Measurements from ENCODE around the gene RBM12. TPM values are rescaled to one million over a fixed set of nuclear protein-coding genes. Genes with fewer than 3 reads are reported as not detected.
"Not testable (repeated sequence)": the region's sequence is repeated elsewhere in the genome, so short reads cannot be mapped to it uniquely, and the experiment has no call there.

RBM12 gene
- total and polyA plus RNA-seq, 11 donors = 7.4 to 61.7 (median 43.0) TPM

- H3K4me3 ChIP-seq = no peak overlapping the region
- peaks cover 0 to 100% (median 100%) of the 10 kb centered on the region in 9 donors for H3K36me3 ChIP-seq
- ATAC-seq (no peak), DNase-seq (no peak)
- WGBS, 4 donors = 19 to 39% (median 21%) methylated on average over 1 of the region's 1 CpG
- H3K27ac ChIP-seq = no peak overlapping the region
- TF ChIP-seq POLR2A (IDR thresholded peaks at IDR 0.05) (no peak), CTCF (IDR thresholded peaks at IDR 0.05) (no peak)
- H3K4me1 ChIP-seq = peaks cover 0 to 39% (median 30%) of the 10 kb centered on the region in 12 donors
- H3K27me3 ChIP-seq = no peaks in the 10 kb centered on the region
- H3K9me3 ChIP-seq = no peaks in the 10 kb centered on the region
- intact Hi-C loops (cut with DNase I) = loop anchor here in 2 of 10 donors (2.0 to 10.0 kb wide), 2 partner anchors 26 to 176 kb away; no protein-coding TSS in a partner anchor
Observed at GRCh38 chr20:35708502-35708901, 43.8 kb upstream of the RBM12 start.

- intact Hi-C loops (cut with DNase I) = loop anchor here in 1 of 10 donors (10.0 kb wide), 1 partner anchor 178 kb away; no protein-coding TSS in a partner anchor
- 88 to 92% (median 90%) methylated on average over 17 of the region's 17 CpGs for whole genome bisulfite sequencing, 4 donors
- DNase-seq, H3K4me3 ChIP-seq, H3K27ac ChIP-seq, H3K9me3 ChIP-seq, ATAC-seq, H3K27me3 ChIP-seq: not testable (repeated sequence)
- Histone ChIP-seq H3K36me3 (peaks cover 0 to 100% (median 100%) of the 10 kb centered on the region in 9 donors), H3K4me1 (peaks cover 0 to 38% (median 28%) of the 10 kb centered on the region in 12 donors)
Observed at GRCh38 chr20:35706591-35707529, 42.2 kb upstream of the RBM12 start.

GRCh38 chr20:35705894-35706293, 41.2 kb upstream of the RBM12 start:
- intact Hi-C loops (cut with DNase I) = loop anchor here in 1 of 10 donors (10.0 kb wide), 1 partner anchor 179 kb away; no protein-coding TSS in a partner anchor
- 82 to 90% (median 89%) methylated on average over 11 of the region's 11 CpGs for WGBS, 4 donors
- not testable (repeated sequence) for ATAC-seq, H3K27me3 ChIP-seq, H3K27ac ChIP-seq, DNase-seq, H3K4me3 ChIP-seq, H3K9me3 ChIP-seq
- Histone ChIP-seq H3K4me1 (peaks cover 0 to 32% (median 19%) of the 10 kb centered on the region in 12 donors), H3K36me3 (peaks cover 0 to 100% (median 99%) of the 10 kb centered on the region in 9 donors)

- Histone ChIP-seq H3K4me3 (no peak overlapping the region), H3K36me3 (peaks cover 0 to 94% (median 90%) of the 10 kb centered on the region in 9 donors), H3K27ac (no peak overlapping the region), H3K4me1 (peaks cover 0 to 31% (median 16%) of the 10 kb centered on the region in 12 donors), H3K27me3 (no peaks in the 10 kb centered on the region), H3K9me3 (no peaks in the 10 kb centered on the region)
- WGBS, 4 donors = 85 to 89% (median 88%) methylated on average over 5 of the region's 5 CpGs
- TF ChIP-seq CTCF (IDR thresholded peaks at IDR 0.05) (no peak), POLR2A (IDR thresholded peaks at IDR 0.05) (no peak)
- DNase-seq = no peak
- intact Hi-C loops (cut with DNase I) = loop anchor here in 1 of 10 donors (5.0 to 10.0 kb wide), 2 partner anchors 33 to 180 kb away; no protein-coding TSS in a partner anchor
- ATAC-seq = no peak
Observed at GRCh38 chr20:35704514-35705261, 40.0 kb upstream of the RBM12 start.

Data from heart left ventricle (tissue), 16 donors.